ENCODE measurements around the gene PHRF1.

The PHRF1 gene

DNA sequence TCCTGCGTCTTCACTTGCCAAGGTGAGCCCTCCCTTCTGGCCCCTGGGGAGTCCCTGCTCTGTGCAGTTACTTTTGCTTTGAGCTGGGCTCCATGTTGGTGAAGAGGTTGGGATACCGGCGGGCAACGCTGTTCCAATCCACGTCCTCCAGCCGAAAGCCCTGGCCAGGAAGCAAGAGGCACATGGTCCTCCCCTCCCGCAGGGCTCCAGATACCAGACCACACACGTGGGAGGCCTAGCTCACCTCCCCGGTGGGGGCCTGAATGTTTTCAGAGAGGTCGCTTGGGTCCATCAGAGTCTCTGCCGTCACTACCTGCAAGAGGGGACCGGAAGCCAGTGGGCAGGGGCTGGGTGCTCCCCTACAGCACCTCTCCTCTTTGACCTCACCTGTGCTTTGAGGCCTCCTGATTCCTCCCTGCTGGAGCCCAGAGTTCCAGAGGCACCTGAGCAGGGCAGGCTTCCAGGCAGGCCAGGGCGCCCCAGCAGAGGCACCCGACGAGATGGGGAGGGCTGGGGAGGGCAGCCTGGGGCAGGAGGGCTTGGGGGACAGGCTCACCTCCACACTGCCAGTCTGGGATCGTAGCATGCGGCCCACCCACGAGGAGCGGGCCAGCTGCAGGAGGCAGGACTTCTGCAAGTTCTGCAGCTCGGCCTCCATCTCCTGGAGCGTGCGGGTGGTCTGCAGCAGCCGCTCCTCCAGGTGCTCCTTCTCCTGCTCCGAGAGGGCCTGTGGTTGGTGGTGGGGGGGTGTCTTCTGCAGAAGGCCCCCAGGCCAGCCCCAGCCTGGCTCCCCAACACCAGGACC lies 18.7 kb upstream of the PHRF1 start:
- no peak for DNase-seq

- no peak for DNase-seq
These were observed 17.8 kb upstream of the PHRF1 start for GRCh38 chr11:558503-558902.

- no peak for DNase-seq
These were observed 17.1 kb upstream of the PHRF1 start for GRCh38 chr11:559020-559620.

- DNase-seq = no peak
These were observed 16.5 kb upstream of the PHRF1 start for GRCh38 chr11:559712-560304.

- DNase-seq = peak; percentile 92
These were observed 15.7 kb upstream of the PHRF1 start, which contains the start of the genes LMNTD2 and RASSF7 for GRCh38 chr11:560305-561147. LMNTD2 (minus strand) TSS chr11:560738; CDS start chr11:560716, 22 bp downstream. RASSF7 (plus strand) TSS chr11:560970; CDS start chr11:561769, 799 bp downstream.

GRCh38 chr11:561148-562003 lies 14.9 kb upstream of the PHRF1 start:
- peak; percentile 47 for DNase-seq

GRCh38 chr11:562046-562645 lies 14.1 kb upstream of the PHRF1 start:
- DNase-seq = no peak

- no peak for DNase-seq
These were observed 13.0 kb upstream of the PHRF1 start for GRCh38 chr11:563066-563811.

DNA sequence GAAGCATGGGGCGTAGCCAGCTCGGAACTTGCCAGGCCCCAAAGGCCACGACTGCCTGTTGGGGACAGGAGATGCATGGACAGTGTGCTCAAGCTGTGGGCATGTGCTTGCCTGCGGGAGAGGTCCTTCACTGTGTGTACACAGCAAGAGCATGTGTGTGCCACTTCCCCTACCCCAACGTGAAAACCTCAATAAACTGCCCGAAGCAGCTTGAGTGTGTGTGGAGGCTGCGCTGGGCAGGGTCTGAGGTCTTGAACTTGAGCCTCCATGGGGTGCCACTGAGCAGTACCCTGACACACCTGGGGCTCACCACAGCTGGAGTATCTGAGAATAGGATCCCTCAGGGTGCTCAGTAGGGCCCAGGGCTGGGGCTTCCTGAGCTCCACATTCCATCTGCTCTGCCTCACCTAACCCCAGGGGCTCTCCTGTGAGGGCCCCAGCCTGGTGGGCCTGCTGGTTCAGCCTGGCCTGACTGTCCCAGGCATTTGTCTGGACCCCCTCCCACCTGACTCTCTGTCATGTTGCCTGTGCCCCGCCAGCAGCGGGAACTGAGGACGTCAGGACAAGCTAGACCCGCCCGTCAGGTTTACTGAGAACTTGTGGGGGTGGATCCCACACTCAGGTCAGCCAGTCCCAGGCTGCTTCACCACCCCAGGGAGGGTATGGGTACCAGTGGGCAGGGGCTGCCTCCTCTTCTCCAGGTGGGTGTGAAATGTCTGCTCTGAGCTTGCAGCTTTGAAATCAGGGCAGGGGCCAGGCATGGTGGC lies 12.3 kb upstream of the PHRF1 start:
- DNase-seq = no peak

- DNase-seq = no peak
These were observed 10.3 kb upstream of the PHRF1 start for GRCh38 chr11:565921-566509.

GRCh38 chr11:567011-567628 lies 9.2 kb upstream of the PHRF1 start:
- DNase-seq = no peak

DNA sequence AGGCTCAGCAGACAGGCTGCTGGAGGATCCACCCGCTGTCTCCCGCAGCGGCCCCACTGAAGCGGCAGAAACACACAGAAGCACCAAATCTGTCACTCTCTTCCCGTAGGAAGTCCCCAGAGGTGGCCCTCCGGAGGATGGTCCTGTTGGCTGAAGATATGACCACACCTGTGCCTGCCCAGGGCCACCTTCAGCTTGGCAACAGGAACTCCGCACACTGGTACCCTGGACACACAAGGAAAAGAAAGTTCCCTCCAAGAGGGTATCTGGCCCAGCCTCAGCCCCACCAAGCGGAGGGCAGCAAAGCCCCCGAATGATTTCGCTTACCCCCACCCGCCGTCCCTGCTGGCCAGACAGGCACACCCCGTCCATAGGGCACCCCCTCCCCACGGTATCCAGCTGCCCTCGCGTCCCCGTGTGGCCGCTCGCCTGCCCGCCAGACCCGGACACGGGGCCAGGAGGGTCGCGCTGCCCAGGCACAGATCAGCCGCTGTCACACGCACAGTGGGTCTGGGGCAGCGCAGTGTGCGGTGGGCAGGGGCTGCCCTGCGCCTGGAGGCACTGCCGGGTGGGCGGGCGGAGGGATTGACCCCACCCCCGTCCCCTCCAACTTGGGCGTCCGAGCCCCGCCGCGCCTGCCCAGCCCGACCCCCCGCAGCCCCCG lies 8.5 kb upstream of the PHRF1 start:
- DNase-seq = peak; percentile 68

GRCh38 chr11:568306-569157 lies 7.7 kb upstream of the PHRF1 start:
- DNase-seq = peak; percentile 96

GRCh38 chr11:569158-569885 lies 6.9 kb upstream of the PHRF1 start:
- DNase-seq = no peak

DNA sequence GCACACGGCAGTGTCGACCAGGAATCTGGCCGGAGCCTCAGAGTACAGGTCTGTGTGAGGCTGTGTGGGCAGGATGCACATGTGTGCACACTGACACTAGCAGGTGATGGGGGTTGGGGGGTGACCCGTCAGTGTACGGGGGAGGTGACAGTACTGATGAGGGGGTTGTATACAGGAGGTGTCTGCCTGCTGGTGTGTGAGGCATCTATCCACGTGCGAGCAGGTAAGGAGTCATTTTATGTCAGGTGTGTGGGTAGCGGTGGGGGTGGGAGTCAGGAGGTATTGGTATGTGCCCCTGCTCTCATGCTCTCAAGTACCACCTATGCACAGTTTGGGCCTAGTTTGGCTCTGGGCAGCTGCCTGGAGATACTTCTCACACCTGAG lies 4.5 kb upstream of the PHRF1 start:
- DNase-seq = no peak

- DNase-seq = no peak
These were observed 3.0 kb upstream of the PHRF1 start for GRCh38 chr11:573146-573759.

Data from NCI-H146 (cell line).